Measurements from ENCODE around the gene IRX4.

Gene IRX4

DNA sequence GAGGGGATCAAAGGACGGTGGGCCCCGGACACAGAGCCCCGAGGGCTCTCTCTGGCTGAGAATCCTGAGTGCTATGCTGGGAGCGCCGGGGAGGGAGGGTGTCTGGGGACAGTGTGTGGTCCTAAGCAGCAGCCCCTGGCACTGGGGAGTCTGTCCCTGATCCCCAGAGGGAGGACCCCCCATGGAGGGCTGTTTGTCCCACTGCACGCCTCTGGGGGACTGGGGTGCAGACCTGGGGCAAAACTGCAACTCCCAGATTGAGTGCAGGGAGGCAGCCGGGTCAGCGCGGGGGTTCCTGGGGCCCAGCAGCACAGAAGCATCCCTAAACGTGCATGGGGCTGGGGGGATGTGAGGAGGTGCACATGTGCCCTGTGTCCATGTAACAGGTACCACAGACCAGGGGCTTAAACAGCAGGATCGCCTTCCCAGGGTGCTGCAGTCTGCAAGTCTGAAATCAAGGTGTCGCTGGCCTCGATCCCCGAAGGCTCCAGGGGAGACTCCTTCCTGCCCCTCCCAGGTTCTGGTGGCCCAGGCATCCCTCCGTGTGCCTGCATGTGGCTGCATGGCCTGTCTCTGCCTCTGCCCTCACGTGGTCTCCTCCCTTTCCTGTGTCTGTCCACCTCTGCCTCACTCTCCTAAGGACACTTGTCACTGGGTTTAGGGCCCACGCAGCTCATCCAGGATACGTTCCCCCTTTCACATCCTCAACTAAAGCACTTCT is 35.9 kb upstream of the IRX4 start:
- no peak for DNase-seq (ENCODE audit: extremely low read depth, low read depth)
- TF ChIP-seq, protein P1, sequence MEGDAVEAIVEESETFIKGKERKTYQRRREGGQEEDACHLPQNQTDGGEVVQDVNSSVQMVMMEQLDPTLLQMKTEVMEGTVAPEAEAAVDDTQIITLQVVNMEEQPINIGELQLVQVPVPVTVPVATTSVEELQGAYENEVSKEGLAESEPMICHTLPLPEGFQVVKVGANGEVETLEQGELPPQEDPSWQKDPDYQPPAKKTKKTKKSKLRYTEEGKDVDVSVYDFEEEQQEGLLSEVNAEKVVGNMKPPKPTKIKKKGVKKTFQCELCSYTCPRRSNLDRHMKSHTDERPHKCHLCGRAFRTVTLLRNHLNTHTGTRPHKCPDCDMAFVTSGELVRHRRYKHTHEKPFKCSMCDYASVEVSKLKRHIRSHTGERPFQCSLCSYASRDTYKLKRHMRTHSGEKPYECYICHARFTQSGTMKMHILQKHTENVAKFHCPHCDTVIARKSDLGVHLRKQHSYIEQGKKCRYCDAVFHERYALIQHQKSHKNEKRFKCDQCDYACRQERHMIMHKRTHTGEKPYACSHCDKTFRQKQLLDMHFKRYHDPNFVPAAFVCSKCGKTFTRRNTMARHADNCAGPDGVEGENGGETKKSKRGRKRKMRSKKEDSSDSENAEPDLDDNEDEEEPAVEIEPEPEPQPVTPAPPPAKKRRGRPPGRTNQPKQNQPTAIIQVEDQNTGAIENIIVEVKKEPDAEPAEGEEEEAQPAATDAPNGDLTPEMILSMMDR (IDR thresholded peaks at IDR 0.05; ENCODE audit: low read depth, low read length) = no peak

DNA sequence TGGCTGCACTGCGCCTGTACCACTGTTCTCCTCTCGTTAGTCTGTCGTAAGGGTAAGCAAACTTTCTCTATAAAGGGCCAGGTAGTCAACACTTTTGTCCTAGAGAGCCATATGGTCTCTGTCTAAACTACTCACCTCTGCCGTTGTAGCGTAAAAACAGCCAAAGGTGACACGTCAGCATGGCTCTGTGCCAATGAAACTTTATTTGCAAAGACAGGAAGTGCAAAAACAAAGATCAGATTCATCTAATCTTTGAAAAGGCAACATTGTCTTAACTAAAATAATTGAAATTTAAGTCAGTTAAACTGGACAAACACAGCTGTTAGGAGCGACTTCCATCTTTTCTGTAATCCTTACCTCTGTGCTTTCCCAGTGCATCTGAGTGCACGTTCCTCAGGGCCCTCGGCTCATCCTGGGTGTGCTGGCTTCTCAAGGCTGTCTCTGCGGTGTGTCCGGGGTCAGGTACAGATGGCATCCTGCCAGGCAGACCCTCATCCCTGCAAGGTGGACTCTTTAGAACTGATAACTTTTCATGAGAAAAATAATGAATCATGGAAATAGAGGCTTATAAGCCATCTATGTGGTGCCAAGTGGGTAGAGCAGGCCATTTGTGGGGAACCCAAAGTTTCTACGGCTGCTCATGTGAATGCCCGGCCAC is 35.2 kb upstream of the IRX4 start:
- TF ChIP-seq, protein P1 (IDR thresholded peaks at IDR 0.05; ENCODE audit: low read depth, low read length) = no peak
- no peak for DNase-seq (ENCODE audit: extremely low read depth, low read depth)

DNA sequence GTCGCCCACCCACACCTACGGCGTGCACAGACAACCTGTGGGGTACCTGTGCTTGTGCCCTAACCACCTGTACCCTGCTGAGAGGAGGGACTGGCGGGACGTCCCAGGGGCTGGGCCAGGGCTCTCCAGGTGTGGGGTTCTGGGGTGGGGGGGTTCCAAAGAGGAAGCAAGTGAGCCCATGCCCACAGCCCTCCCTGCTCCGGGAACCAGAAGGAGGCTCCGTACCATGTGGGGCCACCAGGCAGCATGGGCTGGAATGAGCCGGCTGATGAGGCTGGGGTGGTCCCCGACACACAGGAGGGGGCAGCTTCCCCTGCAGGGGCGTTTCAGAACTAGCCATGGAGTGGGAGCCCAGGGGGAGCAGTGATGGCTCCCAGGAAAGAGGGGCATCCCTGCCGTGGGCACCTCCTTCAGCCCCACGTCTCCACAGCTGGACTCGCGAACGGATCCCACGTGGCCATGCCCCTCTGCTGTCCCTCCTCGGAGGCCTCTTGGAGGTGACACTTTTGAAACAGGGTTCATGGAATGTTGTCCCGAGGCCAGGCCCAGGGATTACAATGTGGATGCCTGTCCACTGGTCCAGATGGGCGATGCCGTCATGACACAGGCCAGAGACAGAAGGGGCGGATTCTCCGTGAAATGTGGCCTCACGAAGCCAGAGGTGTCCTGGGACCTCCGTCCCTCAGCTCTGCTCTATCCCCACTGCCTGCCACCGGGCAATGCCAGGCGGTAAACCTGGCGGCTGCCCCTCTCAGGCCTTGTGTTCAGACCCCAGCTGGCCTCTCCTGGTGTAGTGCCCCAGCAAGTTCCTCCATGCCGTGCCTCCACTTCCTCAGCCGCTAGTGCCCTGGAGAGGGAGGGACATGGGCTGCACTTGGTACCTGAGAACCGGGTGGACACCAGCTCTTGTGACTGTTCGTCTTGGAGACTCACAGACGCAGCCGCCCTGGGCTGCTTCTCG is 33.6 kb upstream of the IRX4 start:
- TF ChIP-seq, protein P1 (IDR thresholded peaks at IDR 0.05; ENCODE audit: low read depth, low read length) = no peak
- DNase-seq (ENCODE audit: extremely low read depth, low read depth) = no peak

DNA sequence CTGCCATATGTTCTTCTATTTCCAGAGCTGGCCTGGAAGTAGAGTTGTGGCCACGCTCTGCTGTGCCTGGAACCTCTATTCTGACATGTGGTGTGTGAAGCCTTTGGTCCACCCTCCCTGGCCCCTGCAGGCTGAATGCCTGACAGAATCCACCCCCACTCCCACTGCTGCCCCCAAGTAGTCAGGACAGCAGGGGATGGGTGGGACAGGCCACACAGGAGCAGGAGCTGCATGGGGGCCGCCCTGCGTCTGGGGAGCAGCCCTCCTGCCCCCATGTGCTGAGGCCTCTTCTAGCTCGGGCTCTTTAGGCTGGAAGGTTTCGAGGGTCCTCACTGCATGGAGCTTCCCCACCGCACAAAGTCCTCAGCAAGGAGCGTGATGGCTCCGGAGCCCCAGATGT is 32.6 kb upstream of the IRX4 start:
- TF ChIP-seq, protein P1 (IDR thresholded peaks at IDR 0.05; ENCODE audit: low read depth, low read length) = no peak
- DNase-seq (ENCODE audit: extremely low read depth, low read depth) = no peak

DNA sequence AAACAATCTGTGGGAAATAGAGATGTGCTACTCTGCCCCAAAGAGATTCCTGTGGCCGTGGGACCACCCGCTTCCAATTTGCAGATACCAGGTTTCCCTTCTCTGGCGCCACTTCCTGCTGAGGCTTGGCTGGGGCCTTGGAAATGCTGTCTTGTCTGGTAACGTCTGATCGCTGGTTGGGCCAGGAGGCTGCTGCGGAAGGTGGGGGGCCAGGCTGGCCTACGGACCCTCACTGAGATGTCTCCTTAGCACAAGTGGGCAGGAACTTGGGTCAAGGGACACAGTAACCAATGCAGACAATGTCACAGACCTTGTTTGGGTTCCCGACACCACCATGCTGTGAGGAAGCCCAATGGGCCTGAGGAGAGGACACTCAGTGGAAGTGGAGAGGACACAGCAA is 31.7 kb upstream of the IRX4 start:
- DNase-seq (ENCODE audit: extremely low read depth, low read depth) = no peak
- TF ChIP-seq, protein P1 (IDR thresholded peaks at IDR 0.05; ENCODE audit: low read depth, low read length) = no peak

DNA sequence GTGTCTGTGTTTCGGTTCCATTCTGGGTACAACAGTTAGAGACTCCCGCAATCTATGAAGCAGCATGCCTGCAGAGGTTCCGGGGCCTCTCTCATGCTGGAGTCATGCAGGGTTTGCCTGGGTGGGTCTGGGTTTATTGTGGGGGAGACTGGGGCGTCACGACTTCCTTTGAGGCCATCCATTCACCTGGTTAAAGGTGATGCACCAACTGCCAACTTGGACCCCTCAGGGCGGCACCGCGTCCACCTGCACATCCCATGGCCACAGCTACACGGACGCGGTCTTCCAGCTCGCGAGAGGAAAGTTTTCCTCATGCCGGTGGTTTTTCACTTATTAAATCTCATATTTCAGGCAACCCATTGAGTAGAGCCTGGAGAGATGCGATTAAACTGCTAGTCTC is 30.9 kb upstream of the IRX4 start:
- no peak for DNase-seq (ENCODE audit: extremely low read depth, low read depth)
- TF ChIP-seq, protein P1 (IDR thresholded peaks at IDR 0.05; ENCODE audit: low read depth, low read length) = no peak
